NCI-H226 (cell line): Measurements from ENCODE around the gene AP5B1.

ENCODE experiments used
- DNase-seq: peaks from one replicate; pipeline ENCODE4 v3.0.0-alpha.2; 2015

AP5B1 gene

DNA sequence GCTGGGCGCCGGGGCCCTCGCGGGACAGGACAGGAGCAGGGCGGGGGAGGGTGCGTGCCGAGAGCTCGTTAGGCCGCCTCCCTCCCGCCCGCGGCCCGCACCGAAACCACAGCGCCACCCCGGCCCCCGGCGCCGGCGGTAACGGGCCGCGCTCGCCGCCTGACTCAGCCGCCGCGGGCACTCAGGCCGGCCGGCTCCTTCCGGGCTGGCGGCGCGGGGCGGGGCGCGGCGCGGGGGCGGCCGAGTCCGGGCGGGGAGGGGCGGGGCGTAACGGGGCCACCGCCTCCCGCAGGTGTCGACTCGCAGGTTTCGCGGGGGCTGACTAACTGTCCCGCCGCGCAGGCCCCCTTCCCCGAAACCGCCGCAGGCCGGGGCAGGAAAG lies at the start of gene AP5B1:
AP5B1 (minus strand) TSS at position 207 of the 382 bp plus-strand sequence. CDS start 385 bp downstream, outside the sequence.
- DNase-seq, result peak; percentile 53

DNA sequence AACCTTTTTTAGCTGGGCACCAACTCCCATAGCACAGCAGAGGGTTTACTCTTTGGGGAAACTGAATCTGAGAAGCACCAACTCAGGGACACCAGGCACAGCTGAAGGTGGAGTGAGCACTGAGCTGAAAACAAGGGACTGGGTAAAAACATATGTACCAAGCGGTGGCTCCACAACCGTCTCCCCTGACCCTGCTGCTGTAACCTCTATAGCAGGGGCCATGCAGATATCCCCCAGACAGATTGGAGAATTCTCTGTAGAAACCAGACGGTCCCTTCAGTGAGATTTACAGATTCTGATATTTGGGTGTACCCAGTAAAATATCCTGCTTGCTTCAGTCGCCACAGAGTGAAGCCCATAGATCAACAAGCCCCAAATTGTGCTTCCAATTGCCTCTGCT lies 48.7 kb upstream of the AP5B1 start:
- no peak for DNase-seq

DNA sequence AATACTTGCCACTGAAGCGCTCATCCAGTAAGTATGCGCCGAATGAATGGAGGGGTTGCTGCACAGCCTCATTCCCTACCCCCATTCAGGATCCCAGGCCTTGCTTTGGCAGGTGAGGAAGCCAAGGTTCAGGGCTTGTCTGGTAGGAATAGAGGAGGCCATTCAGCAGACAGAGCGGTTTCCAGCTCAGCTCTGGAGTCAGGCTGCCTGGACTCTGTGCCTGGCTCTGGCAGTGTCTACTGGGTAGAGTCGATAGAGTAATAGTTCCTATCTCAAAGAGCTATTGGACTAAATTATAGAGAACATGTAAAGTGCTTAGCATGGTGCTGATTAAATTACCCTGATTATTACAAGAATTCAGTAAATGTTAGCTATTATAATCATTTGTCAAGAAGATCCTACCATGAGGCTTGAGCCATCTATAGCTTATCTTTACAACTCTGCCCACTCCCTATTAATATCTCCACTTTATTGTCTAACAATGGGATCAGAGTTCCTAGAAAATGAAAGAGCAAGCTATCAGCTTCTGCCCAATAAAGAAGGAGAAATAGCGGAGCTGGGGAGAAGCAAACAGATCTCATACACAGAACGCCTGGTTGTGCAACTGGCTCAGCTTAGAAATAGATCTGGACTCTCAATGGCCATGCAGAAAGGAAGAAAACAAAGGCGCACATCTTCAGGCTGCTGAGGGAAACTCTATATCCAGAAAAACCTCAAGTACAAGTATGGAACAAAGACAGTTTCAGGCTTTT lies 46.4 kb upstream of the AP5B1 start:
- no peak for DNase-seq

GRCh38 chr11:65822776-65823528 lies 42.2 kb upstream of the AP5B1 start:
- DNase-seq, result no peak

- no peak for DNase-seq
Measured at GRCh38 chr11:65821107-65821506, 40.3 kb upstream of the AP5B1 start.

GRCh38 chr11:65817835-65818680 lies 37.3 kb upstream of the AP5B1 start:
- peak; percentile 67 for DNase-seq

DNA sequence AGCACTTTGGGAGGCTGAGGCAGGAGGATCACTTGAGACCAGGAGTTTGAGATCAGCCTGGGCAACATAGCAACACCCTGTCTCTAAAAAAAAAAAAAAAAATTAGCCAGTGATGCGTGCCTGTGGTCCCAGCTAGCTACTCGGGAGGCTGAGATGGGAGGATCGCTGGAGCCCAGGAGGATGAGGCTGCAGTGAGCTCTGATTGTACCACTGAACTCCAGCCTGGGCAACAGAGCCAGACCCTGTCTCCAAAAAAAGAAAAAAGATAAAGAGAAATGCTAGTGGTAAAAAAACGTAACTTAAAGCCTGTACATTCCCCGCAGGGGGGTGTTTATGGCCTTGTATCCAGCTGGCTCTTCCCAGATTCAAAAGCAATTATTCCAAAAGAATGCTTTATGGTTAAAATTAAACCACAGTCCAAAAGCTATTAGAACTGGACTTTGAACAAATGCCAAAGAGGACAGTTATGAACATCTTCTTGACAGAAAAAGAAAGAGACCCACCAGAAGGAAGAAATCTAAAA lies 36.6 kb upstream of the AP5B1 start:
- no peak for DNase-seq

GRCh38 chr11:65816696-65817095 lies 35.9 kb upstream of the AP5B1 start:
- no peak for DNase-seq

- no peak for DNase-seq
Measured at GRCh38 chr11:65814986-65815565, 34.3 kb upstream of the AP5B1 start.

DNA sequence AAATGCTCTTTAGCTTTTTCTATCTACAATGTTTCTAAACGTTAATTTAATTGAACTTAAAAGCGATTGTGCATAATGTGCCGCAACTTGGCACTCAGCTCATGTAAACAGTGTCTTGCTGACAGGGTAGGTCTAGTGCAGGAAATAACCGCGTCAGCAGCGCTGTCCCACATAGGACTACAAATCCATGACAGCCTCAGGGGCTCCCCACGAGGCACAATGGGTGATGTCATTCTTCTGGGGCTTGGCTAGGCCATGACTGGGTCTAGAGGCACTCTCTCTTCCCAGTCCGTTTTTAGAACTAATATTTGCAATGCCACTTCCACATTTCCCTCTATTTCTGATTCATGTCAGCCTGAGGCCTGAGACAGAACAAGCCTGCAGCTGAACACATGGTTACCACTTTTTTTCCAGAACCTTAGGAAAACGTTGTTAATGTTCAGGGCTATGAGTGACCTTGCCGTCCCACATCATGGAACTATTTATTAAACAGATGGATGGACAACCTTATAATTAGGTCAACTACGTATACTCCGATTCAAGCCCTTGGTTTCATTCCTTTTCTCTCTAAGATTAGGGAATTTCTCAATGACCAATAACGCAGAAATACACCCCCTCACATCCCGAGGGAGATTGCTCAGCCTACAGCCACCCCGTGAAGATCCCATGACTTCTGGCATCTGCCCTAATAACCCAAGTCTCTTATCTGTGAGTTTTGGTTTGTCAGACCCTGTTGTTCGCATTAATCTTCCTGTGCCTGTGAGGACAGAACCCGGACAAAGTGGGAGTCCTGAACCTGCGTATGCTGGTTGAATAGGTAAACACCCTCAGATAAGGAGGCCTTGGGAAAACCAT lies 33.6 kb upstream of the AP5B1 start:
- no peak for DNase-seq

DNA sequence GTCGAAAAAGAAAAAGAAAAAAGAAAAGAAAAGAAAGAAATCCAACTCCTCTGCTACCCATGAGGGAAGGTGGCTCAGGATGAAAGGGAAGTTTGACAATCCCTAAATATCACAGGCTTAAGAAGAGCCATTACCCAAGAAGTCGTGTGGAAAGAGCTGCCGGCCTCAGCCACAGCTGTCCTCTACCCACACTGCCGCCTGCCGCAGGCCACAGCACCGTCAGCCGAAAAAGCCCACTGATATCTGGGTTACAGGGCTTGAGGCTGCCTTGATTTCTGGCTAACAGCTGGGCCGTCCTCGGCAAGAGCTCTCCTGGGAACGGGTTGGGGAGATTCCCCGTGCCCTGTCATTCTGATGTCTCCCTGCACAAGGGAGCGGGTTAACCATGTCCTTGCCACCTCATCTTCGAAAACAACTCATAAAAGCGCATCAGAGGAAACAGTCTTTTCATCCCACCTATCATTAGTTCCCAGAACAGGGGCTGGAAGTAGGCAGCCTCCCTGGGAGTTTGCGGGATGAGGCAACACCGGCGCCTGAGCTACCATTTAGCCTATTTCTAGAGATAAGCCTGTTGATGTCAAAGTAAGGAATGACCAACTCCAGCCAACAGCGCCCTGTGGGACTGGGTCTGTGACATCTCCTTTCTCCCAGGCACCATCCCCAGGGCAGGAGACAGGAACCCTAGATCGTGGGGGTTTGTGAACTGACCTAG lies 31.1 kb upstream of the AP5B1 start:
- no peak for DNase-seq

- no peak for DNase-seq
Measured at GRCh38 chr11:65810046-65810868, 29.5 kb upstream of the AP5B1 start.

- DNase-seq, result no peak
Measured at GRCh38 chr11:65809496-65809895, 28.7 kb upstream of the AP5B1 start.

- DNase-seq, result no peak
Measured at GRCh38 chr11:65808744-65809341, 28.1 kb upstream of the AP5B1 start.

- no peak for DNase-seq
Measured at GRCh38 chr11:65806979-65807378, 26.2 kb upstream of the AP5B1 start.

DNA sequence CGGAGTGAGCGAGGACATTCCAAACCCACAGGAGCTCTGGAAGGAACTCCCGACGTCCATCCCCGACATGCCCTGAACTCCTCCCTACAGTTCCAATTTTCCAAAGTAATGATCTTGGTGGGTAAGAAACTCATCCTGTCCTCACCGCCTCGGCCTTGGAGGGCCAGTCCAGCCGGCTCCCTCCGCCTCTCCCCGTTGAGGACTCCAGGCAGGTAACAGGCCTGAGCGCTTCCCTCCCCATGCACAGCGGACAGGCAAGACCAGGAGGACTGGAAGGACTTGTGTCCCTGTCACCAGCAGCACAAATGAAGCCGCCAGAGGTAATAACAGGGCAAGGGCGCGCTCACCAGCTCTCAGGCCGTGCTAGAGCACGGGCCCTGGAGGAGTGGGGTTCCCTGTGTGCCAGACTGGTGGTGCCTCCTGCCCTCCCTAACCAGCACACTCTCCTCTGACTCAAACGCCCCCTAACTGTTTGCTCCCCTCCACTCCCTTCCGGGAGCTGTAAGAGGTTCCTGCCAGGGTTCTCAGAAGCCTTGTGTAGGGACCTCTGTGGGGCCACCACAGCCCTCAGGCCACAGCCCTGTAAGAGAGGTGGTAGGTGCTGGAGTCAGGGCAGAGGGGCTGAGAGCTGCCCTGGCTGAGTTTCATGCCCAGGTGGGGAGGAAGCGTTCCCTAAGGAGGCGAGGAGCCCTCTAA lies 23.2 kb upstream of the AP5B1 start:
- DNase-seq, result no peak

DNA sequence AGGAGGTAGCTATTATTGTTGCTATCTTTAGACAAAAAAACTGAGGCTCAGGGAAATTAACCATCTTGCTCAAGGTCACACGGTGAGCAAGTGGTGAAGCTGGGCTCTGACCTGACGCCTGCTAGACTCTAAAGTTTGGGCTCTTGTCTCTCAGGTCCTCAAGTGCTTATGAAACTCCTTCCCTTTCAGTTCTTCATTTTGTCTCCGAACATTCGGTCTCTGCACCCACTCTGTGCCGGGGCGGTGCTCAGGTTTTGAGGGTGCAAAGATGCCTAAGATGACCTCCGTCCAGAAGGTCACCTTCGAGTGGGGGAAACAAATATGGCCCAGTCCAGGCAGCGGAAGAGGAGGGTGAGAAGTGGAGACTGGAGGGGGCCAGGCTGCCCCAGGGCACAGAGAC lies 22.1 kb upstream of the AP5B1 start:
- DNase-seq, result no peak

GRCh38 chr11:65801153-65801987 lies 20.6 kb upstream of the AP5B1 start:
- DNase-seq, result no peak
